ENCODE results near the gene POU3F3.

Gene POU3F3

DNA sequence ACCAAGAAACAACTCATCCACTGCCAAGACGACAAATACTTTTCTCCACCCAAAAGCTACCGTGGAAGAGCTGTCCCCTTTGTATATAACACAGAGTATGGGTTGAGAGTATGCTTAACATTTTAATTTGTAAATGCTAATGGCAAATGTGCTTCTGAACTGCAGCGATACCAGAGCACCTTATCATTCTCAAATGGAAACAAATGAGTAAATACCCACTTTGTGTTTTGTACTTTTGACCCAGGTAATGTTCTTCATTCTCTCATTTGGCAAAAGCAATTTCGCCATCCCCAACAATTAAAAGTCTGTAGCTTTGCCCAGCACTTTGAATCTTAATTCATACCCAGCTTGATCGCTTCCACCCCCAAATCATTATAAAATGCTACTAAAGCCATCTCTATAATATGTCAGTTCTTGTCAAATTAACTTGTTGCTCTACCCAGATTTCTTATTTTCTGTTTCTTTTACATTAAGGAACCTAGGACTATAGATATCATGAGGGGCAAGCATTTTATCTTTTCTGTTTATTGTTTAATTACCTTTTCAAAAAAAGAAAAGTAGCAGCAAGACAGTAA, 6.2 kb upstream of the POU3F3 start:
- no peak for DNase-seq

DNA sequence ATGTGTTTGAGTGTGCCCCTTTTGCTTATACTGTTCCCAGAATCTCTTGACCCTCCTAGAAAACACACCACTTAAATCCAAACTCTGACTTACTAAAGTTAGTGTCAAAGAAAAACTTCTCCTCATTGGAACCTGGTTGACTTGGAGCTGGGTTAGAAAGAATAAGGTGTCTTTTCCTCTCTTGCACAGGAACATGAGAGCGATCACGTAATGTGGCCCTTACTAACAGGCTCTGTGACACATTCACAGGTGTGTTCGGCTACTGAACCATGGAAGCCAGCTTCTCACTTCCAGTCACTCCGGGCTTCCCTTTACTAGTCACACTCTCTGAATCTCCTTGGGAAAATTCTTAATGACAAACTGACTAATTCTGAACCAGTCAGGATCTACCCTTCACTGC, 5.4 kb upstream of the POU3F3 start:
- no peak for DNase-seq

DNA sequence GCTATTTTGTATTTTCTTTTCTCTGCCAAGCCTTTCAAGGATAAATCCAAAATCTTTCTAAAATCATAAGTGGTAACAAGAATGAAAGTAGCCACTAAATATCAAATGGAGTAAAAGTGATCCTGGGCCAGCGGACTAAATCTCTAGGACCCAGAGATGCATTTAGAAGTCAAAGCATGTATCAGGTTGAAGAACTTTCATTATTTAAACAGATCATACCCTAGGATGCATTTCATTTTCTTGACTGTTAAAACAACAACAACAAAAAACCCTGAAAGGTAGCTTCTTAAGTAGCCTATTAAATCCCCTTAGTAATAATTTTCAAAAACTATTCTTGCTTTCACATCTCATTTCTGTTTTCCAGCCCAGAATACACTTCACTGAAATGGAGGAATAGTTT, 4.8 kb upstream of the POU3F3 start:
- DNase-seq = no peak

GRCh38 chr2:104849618-104850141, 4.2 kb upstream of the POU3F3 start:
- no peak for DNase-seq

GRCh38 chr2:104850361-104851290, 3.3 kb upstream of the POU3F3 start:
- DNase-seq = no peak

DNA sequence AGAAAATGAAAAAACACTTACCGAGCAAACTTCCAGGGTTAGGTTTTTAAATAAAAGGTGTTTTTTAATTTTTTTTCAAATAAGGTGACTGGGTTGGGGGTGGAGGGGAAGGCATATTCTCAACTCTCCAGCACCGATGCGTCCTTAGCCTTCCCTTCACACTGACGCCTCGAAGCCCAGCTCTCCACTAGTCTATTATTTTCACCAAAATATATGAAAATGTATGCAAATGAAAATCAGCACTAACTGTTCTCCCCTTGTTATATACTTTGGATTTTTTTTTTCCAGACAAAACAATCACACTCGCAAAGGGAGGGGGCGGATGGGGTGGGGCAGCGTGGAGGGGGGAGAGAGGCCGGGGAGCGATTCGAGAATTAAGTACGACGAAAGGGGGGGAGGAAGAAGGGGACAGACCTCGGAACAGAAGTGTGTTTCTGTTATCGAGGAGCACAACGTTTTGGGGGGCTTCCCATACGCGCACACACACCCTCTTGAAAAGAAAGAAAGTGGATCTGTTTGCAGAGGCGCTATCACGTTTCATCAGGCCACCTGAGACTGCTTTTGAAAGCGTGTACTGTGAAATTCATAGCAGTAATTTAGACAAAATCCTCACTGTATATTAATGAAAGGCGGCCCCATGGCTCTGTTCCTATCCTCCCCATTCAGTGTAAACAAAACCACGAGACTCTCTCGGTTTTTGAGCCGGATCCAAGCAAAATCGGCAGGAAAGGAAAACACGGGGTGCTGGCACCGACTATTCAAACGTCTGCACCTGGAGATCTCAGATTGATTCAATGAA, 2.4 kb upstream of the POU3F3 start:
- DNase-seq = no peak

DNA sequence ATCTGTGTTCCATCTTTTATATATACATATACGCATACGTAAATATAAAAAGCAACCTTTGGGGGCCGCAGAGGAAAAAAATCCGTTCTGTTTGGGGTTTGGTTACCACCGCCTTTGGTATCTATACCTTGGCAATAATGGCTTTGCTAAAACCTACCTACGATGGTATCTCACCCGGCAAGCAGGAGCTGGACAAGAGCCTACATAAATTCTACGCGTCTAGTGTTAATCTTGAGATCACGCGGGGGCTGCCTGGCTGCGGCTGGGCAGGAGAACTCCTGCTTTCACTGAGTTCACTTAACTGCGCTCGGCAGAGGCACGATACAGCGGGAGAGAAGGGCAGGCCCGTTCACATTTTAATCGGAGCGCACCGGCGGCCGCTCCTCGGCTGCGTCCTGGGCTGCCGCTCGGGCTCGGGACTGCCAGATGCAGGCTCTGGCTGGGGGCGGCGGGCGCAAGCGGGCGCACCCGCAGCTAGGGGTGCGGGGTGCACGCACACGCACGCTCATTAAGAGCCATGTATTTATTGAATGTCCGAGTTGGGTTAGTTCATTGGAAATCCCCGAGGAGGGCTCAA, 1.7 kb upstream of the POU3F3 start:
- DNase-seq = no peak

- DNase-seq = no peak
These were observed 744 bp downstream of the POU3F3 start for GRCh38 chr2:104854498-104855220.

GRCh38 chr2:104855221-104856085, 1.5 kb downstream of the POU3F3 start:
- no peak for DNase-seq

- no peak for DNase-seq
These were observed 2.4 kb downstream of the POU3F3 start for GRCh38 chr2:104856086-104856972.

- DNase-seq = no peak
These were observed 3.0 kb downstream of the POU3F3 start for GRCh38 chr2:104856973-104857261.

GRCh38 chr2:104857262-104858005, 3.5 kb downstream of the POU3F3 start:
- no peak for DNase-seq

- DNase-seq = no peak
These were observed 4.4 kb downstream of the POU3F3 start for GRCh38 chr2:104858006-104858978.

DNA sequence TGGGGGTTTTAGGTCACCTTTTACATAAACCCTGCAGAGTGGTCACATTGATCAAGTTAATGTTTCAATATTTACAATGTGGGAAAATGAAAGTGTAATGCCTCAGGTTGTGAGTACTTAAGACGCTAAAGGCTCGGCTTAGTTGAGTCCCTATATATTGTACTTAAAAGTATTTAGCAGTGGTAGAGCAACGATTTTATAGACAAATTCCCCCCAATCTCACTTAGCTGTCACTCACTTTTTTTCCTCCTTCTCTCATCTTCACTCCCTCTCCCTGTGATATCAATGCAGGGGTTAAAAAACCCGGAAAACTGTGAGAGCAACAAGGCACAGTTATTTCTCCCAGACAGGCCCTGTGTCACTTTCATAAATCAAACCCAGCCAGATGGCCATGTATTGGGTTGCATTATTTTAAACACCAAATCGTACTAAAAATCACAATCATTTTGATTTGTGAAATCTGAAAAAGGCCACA, 5.4 kb downstream of the POU3F3 start:
- no peak for DNase-seq

DNA sequence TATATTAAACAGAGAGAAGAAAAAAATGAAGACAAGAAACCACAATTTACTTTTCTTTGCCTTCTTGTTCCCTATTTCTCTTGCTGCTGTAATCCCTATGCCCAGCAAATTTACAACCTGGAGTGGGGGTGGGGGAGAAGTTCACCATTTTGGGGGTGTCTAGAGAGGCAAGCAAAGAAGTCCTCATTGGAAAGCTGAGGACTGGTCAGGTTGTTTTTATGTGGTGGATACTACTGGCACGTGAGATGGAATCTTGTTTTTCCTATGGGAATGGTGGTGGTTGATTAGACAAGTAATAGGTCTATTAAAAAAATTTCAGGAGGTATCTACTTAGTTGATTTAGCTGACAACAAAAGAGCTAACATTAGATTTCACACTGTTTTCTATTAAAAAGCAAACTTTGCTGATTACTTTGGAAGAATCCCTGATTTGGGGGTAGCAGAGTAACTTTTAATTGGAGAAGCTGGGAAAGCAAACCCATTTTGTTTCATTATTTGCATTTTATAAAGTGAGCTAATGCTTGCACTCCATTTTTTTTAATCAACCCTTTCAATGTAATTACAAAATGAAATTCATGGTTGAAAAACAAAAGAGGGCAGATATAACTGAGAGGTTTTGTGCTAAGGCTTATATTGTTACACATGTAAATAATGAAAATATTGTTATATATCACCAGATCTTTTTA, 6.0 kb downstream of the POU3F3 start:
- DNase-seq = no peak

GRCh38 chr2:104860451-104860790, 6.5 kb downstream of the POU3F3 start:
- no peak for DNase-seq

DNA sequence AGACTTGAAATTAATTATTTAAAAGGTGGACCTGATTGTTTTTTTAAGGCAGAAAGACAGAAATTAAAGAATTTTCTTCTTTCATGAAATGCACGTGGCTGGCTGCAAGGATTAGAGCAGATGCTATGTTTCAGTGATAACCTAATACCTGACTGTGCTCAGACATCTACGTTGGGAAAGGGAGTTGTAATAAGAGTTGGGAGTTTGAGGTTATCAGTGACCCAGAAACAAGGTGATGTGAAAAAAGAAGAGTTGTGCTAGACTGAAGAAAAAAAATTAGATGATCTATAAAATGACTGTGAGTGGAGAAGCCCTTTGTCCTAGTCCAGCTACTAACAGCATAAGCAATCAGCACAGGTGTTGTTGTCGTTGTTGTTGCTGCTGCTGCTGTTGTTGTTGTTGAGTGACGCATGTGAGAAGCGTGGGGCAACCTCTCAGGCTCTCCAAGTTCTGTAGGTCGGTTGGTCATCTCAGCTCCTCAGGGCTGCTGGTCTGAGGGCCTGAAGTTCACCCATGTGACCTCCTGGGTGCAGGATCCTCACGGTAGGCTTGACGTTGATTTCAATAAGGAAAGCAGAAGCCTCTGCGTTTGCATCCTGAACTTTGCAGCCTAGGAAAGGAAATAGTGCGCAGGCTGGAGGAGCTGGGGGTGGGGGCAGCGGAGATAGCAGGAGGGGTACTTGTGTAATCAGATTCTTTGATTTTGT, 7.6 kb downstream of the POU3F3 start:
- no peak for DNase-seq
